Effector memory CD4-positive, alpha-beta T cell (primary cell): Measurements from ENCODE around the gene SEPTIN2.

Experiments
- DNase-seq, 3 donors: peaks; one replicate each; pipeline ENCODE4 v3.0.0-alpha.2; 2020
- H3K27ac ChIP-seq: 2 replicates; pipeline ENCODE4 v1.7.0; 2013; ENCODE audit warnings: mild to moderate bottlenecking, low read length, moderate library complexity; ENCODE audit not compliant: insufficient read depth, poor library complexity, severe bottlenecking
- H3K27me3 ChIP-seq: replicated peaks from 2 replicates; pipeline ENCODE4 v1.7.0; 2013; ENCODE audit warnings: mild to moderate bottlenecking, low read length; ENCODE audit not compliant: insufficient read depth, control insufficient read depth, poor library complexity, severe bottlenecking
- H3K36me3 ChIP-seq: 2 replicates; pipeline ENCODE4 v1.7.0; 2013; ENCODE audit warnings: mild to moderate bottlenecking, low read length, moderate library complexity; ENCODE audit not compliant: control insufficient read depth, insufficient read depth
- H3K4me1 ChIP-seq: 2 replicates; pipeline ENCODE4 v1.7.0; 2013; ENCODE audit warnings: low read length, mild to moderate bottlenecking; ENCODE audit not compliant: control insufficient read depth, insufficient read depth, poor library complexity, severe bottlenecking
- H3K4me3 ChIP-seq: 2 replicates; pipeline ENCODE4 v1.7.0; 2013; ENCODE audit warnings: low read length, low read depth, mild to moderate bottlenecking; ENCODE audit not compliant: insufficient read depth, poor library complexity, severe bottlenecking
- H3K9me3 ChIP-seq: 2 replicates; pipeline ENCODE4 v1.7.0; 2013; ENCODE audit warnings: mild to moderate bottlenecking, low read length, moderate library complexity; ENCODE audit not compliant: control insufficient read depth
- total RNA-seq, 3 donors: gene quantifications; one replicate each; lab custom pipeline; 2026; lab: John Stamatoyannopoulos, UW

SEPTIN2 gene
- 165 to 200 (median 178) reads per million in 3 donors for total RNA-seq

- Histone ChIP-seq H3K4me3 (peak within 1 kb of the TSS; percentile 97), H3K4me1 (peaks cover 16% of the 10 kb centered on the region)
- DNase-seq = peak; percentile 70 to 80 (median 71)
Observed at GRCh38 chr2:241315879-241316631, at the start of gene SEPTIN2. Gene SEPTIN2 (plus strand): TSS chr2:241315925. CDS start chr2:241324233, 8,308 bp downstream.

GRCh38 chr2:241267249-241268067 is 48.3 kb upstream of the SEPTIN2 start:
- Histone ChIP-seq H3K27ac (no peak overlapping the region), H3K36me3 (peaks cover 41% of the 10 kb centered on the region), H3K27me3 (no peaks in the 10 kb centered on the region), H3K4me1 (peaks cover 8% of the 10 kb centered on the region), H3K9me3 (no peaks in the 10 kb centered on the region), H3K4me3 (no peak overlapping the region)
- DNase-seq = no peak

More at GRCh38 chr2:241315879-241316631, at the start of gene SEPTIN2:
- Histone ChIP-seq H3K27me3 (no peaks in the 10 kb centered on the region), H3K9me3 (no peaks in the 10 kb centered on the region), H3K36me3 (no peaks in the 10 kb centered on the region), H3K27ac (peak within 1 kb of the TSS; percentile 95)

DNA sequence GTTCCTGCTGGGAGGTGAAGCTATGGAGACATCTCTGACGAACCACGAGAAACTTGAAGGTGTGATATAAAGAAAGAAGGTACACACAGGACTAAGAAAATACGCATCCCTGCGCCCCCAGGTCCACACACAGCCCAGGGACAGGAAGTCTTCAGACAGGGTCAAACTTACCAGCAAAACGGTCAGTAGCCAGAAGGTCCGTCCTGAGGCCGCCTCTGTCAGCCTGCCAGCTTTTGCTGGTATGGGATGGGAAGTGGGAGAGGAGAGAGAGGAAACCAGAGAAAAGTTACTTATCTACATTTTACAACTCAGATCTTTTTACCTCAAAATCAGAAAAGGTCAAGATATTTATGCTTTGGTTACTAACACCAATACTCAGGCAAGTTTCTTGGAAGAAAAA is 47.4 kb upstream of the SEPTIN2 start:
- Histone ChIP-seq H3K4me1 (peaks cover 12% of the 10 kb centered on the region), H3K4me3 (no peak overlapping the region), H3K9me3 (no peaks in the 10 kb centered on the region), H3K27me3 (no peaks in the 10 kb centered on the region), H3K36me3 (peaks cover 32% of the 10 kb centered on the region), H3K27ac (no peak overlapping the region)
- DNase-seq = no peak

DNA sequence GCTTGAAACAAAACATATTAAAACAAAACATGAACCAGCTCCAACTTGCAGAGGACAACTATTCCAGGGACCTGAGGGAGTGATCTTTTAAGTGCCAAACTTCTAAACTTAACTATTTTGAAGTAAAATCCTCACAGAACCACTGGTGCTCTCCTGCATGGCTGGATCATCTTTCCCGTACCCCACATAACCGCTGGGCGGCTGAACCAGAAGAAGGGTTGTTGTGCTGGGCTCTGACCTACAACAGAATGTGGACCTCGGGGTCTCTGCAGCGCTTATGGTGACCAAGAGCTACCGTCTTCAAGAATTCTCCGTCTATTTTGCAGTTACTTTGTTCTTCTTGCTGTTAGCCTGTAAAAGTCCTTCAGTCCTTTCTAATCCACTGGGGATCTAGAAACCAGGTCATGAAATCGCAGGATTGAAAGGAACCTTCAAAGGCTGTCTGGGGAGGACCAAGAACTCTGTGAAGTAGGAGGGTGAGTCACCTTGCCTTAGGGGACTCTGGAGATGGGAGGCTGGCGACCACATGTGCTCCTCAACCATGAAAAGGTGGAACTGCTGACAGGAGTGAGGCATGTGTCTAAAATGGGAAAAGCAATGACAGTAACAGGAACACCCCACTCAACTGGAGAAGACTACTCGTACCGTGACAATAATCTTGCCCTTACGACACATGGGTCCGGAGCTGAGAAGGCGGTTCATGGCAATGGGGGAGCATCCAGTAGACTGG is 46.8 kb upstream of the SEPTIN2 start:
- Histone ChIP-seq H3K36me3 (peaks cover 32% of the 10 kb centered on the region), H3K9me3 (no peaks in the 10 kb centered on the region), H3K27me3 (no peaks in the 10 kb centered on the region), H3K27ac (no peak overlapping the region), H3K4me1 (peaks cover 15% of the 10 kb centered on the region), H3K4me3 (no peak overlapping the region)
- no peak for DNase-seq

GRCh38 chr2:241269707-241270520 is 45.8 kb upstream of the SEPTIN2 start:
- no peak for DNase-seq
- H3K4me1 ChIP-seq = peaks cover 15% of the 10 kb centered on the region
- H3K27me3 ChIP-seq = no peaks in the 10 kb centered on the region
- H3K27ac ChIP-seq = no peak overlapping the region
- H3K4me3 ChIP-seq = no peak overlapping the region
- no peaks in the 10 kb centered on the region for H3K9me3 ChIP-seq
- peaks cover 25% of the 10 kb centered on the region for H3K36me3 ChIP-seq

GRCh38 chr2:241270531-241270930 is 45.2 kb upstream of the SEPTIN2 start:
- Histone ChIP-seq H3K4me1 (peaks cover 15% of the 10 kb centered on the region), H3K36me3 (peaks cover 22% of the 10 kb centered on the region), H3K4me3 (no peak overlapping the region), H3K9me3 (no peaks in the 10 kb centered on the region), H3K27me3 (no peaks in the 10 kb centered on the region), H3K27ac (no peak overlapping the region)
- no peak for DNase-seq

DNA sequence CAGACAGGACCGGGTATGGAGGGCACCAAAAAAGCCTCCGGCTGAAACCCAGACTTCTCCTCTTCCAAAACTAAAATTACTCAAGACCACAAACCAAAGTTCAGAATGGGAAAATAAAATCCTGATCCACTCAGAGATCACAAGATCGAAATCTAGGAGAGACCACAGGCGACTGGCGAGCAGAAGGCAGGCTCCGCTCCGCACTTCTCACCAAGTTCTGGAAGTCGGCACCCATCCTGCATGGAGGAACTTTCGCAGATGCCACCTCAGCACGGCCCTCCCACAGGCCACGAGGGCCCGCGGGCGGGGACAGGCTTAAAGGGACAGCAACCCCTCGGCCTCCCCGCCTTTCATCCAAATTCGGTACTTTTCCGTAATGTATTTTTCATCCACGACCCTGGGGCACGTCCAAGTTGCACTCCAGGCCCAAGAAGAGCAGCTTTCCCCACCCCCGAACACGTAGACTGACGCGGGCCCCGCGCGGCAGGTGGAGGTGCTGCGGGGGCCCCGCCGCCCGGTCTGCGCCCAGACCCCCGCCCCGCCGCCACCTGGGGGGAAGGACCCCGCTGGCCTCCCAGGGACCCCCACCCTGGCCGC is 43.9 kb upstream of the SEPTIN2 start:
- H3K27ac ChIP-seq = peak overlapping the region; percentile 61
- DNase-seq = peak; percentile 34 to 45 (median 38)
- peak overlapping the region; percentile 71 for H3K4me3 ChIP-seq
- no peaks in the 10 kb centered on the region for H3K9me3 ChIP-seq
- H3K36me3 ChIP-seq = peaks cover 9% of the 10 kb centered on the region
- peaks cover 15% of the 10 kb centered on the region for H3K4me1 ChIP-seq
- H3K27me3 ChIP-seq = no peaks in the 10 kb centered on the region

DNA sequence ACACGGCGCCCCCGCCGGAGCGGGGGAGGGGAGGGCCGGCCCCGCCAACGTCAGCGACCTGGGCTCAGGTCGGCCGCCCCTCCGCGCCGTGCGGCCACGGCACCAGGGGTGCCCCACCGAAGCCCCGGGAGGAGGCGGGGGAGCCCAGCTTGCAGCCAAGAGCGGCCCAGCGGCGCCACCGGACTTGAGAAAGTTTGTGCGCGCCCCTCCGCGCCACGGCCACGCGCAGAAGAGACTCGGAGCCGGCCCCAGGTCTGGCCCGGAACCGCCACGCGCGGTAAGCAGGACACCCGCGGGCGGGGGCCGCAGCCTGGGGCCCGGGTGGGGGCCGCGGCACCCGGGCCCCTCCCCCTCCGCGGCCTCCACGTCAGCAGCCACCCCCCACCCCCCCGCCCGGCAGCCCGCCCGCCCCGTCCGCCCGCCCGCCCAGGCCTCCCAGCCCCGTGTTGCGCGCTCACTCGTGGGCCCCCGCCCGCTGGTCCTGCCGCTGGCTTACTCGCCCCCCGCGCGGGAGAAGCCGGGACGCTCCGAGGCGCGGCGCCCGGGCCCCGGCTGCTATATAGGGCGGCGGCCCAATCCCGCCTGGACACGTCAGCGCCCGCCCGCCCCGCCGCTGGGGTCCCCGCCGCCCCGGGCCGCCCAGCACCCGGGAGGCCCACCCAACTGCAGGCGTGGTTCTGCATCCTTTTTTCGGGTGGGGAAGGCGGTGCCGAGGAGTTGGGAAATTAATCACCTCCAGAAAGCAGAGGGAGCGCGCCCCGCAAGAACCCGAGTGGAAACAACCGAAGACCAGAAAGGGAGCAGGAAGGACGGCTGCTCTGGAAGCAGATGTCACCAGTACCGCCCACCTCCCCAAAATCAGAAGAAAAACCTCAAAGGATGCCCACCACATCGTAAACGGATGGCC is 43.2 kb upstream of the SEPTIN2 start:
- Histone ChIP-seq H3K27ac (peak overlapping the region; percentile 61), H3K36me3 (peaks cover 8% of the 10 kb centered on the region), H3K9me3 (no peaks in the 10 kb centered on the region), H3K27me3 (no peaks in the 10 kb centered on the region), H3K4me3 (peak overlapping the region; percentile 71), H3K4me1 (peaks cover 15% of the 10 kb centered on the region)
- DNase-seq = peak; percentile 32 to 47 (median 36)
